Astrocyte of the cerebellum (primary cell): ENCODE results near the gene VEGFA.

ENCODE experiments used
- DNase-seq: peaks from one replicate; pipeline ENCODE4 v3.0.0-alpha.2; 2011; ENCODE audit warnings: low read depth
- H3K4me3 ChIP-seq: 2 replicates; pipeline ENCODE4 v1.5.1; 2011; ENCODE audit warnings: mild to moderate bottlenecking, low read depth, low read length, moderate library complexity
- in situ Hi-C: cut with HindIII; loops from 2 replicates; pipeline ENCODE4 v1.10.0; 2017; ENCODE audit warnings: low sequenced_read_pairs
- TF ChIP-seq, protein P1 (sequence below): IDR thresholded peaks from 2 replicates; pipeline ENCODE4 v1.5.1; 2012; ENCODE audit warnings: low read length, low read depth, moderate library complexity, mild to moderate bottlenecking; ENCODE audit errors: missing control alignments

VEGFA gene

DNA sequence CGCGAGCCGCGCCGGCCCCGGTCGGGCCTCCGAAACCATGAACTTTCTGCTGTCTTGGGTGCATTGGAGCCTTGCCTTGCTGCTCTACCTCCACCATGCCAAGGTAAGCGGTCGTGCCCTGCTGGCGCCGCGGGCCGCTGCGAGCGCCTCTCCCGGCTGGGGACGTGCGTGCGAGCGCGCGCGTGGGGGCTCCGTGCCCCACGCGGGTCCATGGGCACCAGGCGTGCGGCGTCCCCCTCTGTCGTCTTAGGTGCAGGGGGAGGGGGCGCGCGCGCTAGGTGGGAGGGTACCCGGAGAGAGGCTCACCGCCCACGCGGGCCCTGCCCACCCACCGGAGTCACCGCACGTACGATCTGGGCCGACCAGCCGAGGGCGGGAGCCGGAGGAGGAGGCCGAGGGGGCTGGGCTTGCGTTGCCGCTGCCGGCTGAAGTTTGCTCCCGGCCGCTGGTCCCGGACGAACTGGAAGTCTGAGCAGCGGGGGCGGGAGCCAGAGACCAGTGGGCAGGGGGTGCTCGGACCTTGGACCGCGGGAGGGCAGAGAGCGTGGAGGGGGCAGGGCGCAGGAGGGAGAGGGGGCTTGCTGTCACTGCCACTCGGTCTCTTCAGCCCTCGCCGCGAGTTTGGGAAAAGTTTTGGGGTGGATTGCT, 1.3 kb downstream of the VEGFA start:
- DNase-seq, result no peak
- in situ Hi-C loops, result no loop called here
- TF ChIP-seq, protein P1, sequence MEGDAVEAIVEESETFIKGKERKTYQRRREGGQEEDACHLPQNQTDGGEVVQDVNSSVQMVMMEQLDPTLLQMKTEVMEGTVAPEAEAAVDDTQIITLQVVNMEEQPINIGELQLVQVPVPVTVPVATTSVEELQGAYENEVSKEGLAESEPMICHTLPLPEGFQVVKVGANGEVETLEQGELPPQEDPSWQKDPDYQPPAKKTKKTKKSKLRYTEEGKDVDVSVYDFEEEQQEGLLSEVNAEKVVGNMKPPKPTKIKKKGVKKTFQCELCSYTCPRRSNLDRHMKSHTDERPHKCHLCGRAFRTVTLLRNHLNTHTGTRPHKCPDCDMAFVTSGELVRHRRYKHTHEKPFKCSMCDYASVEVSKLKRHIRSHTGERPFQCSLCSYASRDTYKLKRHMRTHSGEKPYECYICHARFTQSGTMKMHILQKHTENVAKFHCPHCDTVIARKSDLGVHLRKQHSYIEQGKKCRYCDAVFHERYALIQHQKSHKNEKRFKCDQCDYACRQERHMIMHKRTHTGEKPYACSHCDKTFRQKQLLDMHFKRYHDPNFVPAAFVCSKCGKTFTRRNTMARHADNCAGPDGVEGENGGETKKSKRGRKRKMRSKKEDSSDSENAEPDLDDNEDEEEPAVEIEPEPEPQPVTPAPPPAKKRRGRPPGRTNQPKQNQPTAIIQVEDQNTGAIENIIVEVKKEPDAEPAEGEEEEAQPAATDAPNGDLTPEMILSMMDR, result no peak
- peak overlapping the region; percentile 87 for H3K4me3 ChIP-seq

DNA sequence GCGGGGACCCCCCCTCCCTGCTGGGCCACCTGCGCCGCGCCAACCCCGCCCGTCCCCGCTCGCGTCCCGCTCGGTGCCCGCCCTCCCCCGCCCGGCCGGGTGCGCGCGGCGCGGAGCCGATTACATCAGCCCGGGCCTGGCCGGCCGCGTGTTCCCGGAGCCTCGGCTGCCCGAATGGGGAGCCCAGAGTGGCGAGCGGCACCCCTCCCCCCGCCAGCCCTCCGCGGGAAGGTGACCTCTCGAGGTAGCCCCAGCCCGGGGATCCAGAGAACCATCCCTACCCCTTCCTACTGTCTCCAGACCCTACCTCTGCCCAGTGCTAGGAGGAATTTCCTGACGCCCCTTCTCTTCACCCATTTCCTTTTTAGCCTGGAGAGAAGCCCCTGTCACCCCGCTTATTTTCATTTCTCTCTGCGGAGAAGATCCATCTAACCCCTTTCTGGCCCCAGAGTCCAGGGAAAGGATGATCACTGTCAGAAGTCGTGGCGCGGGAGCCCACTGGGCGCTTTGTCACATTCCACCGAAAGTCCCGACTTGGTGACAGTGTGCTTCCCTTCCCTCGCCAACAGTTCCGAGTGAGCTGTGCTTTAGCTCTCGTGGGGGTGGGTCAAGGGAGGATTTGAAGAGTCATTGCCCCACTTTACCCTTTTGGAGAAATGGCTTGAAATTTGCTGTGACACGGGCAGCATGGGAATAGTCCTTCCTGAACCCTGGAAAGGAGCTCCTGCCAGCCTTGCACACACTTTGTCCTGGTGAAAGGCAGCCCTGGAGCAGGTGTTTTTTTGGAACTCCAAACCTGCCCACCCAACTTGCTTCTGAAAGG, 2.1 kb downstream of the VEGFA start:
- TF ChIP-seq, protein P1, result no peak
- in situ Hi-C loops, result no loop called here
- DNase-seq, result no peak
- H3K4me3 ChIP-seq, result peak overlapping the region; percentile 87

DNA sequence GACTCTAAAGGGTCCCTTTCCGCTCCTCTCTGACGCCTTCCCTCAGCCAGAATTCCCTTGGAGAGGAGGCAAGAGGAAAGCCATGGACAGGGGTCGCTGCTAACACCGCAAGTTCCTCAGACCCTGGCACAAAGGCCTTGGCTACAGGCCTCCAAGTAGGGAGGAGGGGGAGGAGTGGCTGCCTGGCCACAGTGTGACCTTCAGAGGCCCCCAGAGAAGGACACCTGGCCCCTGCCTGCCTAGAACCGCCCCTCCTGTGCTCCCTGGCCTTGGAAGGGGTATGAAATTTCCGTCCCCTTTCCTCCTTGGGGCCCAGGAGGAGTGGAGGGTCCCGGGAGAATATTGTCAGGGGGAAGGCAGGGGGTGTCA, 2.7 kb downstream of the VEGFA start:
- TF ChIP-seq, protein P1, result peak; percentile 37
- H3K4me3 ChIP-seq, result peak overlapping the region; percentile 87
- no peak for DNase-seq
- in situ Hi-C loops, result no loop called here

DNA sequence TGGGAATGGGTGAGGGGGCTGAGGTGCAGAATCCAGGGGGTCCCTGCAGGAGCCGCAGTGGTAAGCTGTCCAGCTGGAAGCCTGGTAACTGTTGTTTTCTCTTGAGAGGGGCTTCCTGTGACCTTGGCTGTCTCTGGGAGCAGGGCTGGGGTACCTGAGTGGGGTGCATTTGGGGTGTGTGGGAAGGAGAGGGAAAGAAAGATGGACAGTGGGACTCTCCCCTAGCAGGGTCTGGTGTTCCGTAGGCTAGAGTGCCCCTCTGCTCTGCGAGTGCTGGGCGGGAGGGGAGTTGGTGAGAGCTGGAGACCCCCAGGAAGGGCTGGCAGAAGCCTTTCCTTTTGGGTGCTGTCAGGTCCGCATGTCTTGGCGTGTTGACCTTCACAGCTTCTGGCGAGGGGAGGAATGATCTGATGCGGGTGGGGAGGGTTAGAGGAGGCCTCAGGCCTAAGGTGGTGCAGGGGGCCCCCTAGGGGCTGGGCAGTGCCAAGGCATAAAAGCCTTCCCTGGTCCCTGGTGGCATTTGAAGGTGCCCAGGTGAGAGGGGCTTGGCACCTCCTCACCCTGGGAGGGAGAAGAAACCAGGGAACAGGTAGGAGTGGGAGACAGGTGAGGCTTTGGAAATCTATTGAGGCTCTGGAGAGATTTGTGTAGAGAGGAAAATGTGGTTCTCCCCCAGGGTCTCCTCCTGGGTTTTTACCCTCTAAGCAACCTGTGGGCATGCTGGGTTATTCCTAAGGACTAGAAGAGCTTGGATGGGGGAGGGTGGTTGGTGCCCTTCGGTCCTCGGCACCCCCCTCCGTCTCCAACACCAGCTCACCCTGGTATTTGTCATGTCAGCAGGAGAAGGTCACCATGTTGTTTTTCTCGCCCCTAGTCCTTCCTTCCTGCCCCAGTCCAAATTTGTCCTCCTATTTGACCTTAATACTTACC, 3.3 kb downstream of the VEGFA start:
- no peak for DNase-seq
- in situ Hi-C loops, result no loop called here
- H3K4me3 ChIP-seq, result peak overlapping the region; percentile 87
- TF ChIP-seq, protein P1, result peak; percentile 79

DNA sequence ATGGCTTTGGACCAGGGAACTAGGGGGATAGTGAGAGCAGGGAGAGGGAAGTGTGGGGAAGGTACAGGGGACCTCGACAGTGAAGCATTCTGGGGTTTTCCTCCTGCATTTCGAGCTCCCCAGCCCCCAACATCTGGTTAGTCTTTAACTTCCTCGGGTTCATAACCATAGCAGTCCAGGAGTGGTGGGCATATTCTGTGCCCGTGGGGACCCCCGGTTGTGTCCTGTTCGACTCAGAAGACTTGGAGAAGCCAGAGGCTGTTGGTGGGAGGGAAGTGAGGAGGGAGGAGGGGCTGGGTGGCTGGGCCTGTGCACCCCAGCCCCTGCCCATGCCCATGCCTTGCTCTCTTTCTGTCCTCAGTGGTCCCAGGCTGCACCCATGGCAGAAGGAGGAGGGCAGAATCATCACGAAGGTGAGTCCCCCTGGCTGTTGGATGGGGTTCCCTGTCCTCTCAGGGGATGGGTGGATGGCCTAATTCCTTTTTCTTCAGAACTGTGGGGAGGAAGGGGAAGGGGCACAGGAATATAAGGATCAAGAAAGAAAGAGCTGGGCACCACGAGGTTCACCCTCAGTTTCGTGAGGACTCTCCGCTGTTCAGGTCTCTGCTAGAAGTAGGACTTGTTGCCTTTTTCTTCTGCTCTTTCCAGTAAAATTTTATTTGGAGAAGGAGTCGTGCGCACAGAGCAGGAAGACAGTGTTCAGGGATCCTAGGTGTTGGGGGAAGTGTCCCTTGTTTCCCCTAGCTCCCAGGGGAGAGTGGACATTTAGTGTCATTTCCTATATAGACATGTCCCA, 4.2 kb downstream of the VEGFA start:
- H3K4me3 ChIP-seq, result peak overlapping the region; percentile 87

More for the DNA sequence above, 4.2 kb downstream of the VEGFA start:
- in situ Hi-C loops, result no loop called here
- TF ChIP-seq, protein P1, result no peak
- no peak for DNase-seq
